OCI-LY7 (cell line): ENCODE results near the gene DUSP19. TPM values are rescaled to one million over a fixed set of nuclear protein-coding genes. Genes with fewer than 3 reads are reported as not detected.

Experiments
- BruUV-seq: library from RNA; stranded (reverse); fragments of 400-500 nt; replicated peaks from 2 replicates; lab custom pipeline; 2021; lab: Mats Ljungman, UMichigan
- CTCF ChIA-PET: fragments of 300-600 bp; sonication (Branson Sonifier 250); formaldehyde crosslinking; loops from one replicate; lab custom pipeline; 2022; ENCODE audit warnings: antibody characterized with exemption; ENCODE audit not compliant: unreplicated experiment; lab: Charles Lee
- POLR2A ChIA-PET: fragments of 300-600 bp; sonication (Branson Sonifier 250); formaldehyde crosslinking; loops from one replicate; lab custom pipeline; 2022; ENCODE audit warnings: antibody characterized with exemption; lab: Charles Lee
- DNase-seq: peaks from one replicate; pipeline ENCODE4 v3.0.0-alpha.2; 2015; ENCODE audit warnings: low spot score
- H2AFZ ChIP-seq: fragments of 200-600 bp; sonication (generic), shearing (Covaris generic); 2 replicates; pipeline ENCODE4 v1.6.1; 2014; ENCODE audit warnings: mild to moderate bottlenecking, antibody characterized with exemption, low read length, moderate library complexity
- H3K27ac ChIP-seq: fragments of 200-600 bp; sonication (generic); 2 replicates; pipeline ENCODE4 v1.5.1; 2014; ENCODE audit warnings: mixed run types, low read depth, mild to moderate bottlenecking, moderate library complexity, low read length, inconsistent platforms; ENCODE audit not compliant: poor library complexity, severe bottlenecking
- H3K36me3 ChIP-seq: fragments of 200-600 bp; sonication (generic); 2 replicates; pipeline ENCODE4 v1.6.1; 2014; ENCODE audit warnings: mild to moderate bottlenecking, antibody characterized with exemption, low read length, moderate library complexity, mixed read lengths; ENCODE audit not compliant: insufficient read depth
- H3K4me1 ChIP-seq: fragments of 200-600 bp; sonication (generic); 2 replicates; pipeline ENCODE4 v1.5.1; 2014; ENCODE audit warnings: mild to moderate bottlenecking, low read length; ENCODE audit not compliant: insufficient read depth, poor library complexity, severe bottlenecking
- H3K4me2 ChIP-seq: fragments of 200-600 bp; sonication (generic); 2 replicates; pipeline ENCODE4 v1.6.1; 2014; ENCODE audit warnings: mild to moderate bottlenecking, low read length
- H3K4me3 ChIP-seq: fragments of 200-600 bp; sonication (generic); 2 replicates; pipeline ENCODE4 v1.5.1; 2014; ENCODE audit warnings: mild to moderate bottlenecking, low read depth, low read length; ENCODE audit not compliant: poor library complexity, severe bottlenecking
- H3K79me2 ChIP-seq: fragments of 200-600 bp; sonication (generic); 2 replicates; pipeline ENCODE4 v1.6.1; 2016; ENCODE audit warnings: low read depth, mild to moderate bottlenecking, low read length, moderate library complexity, mixed read lengths; ENCODE audit not compliant: insufficient read depth
- H3K9me2 ChIP-seq: fragments of 200-600 bp; sonication (generic); 2 replicates; pipeline ENCODE4 v1.6.1; 2016; ENCODE audit warnings: mild to moderate bottlenecking, low read length, mixed read lengths; ENCODE audit not compliant: insufficient read depth
- H3K9me3 ChIP-seq: fragments of 200-600 bp; sonication (generic); 2 replicates; pipeline ENCODE4 v1.6.1; 2014; ENCODE audit warnings: mild to moderate bottlenecking, mixed run types, low read length, mixed read lengths
- H4K20me1 ChIP-seq: fragments of 200-600 bp; sonication (generic); 2 replicates; pipeline ENCODE4 v1.6.1; 2014; ENCODE audit warnings: mild to moderate bottlenecking, antibody characterized with exemption, low read length, moderate library complexity, mixed read lengths; ENCODE audit not compliant: insufficient read depth
- EZH2phosphoT487 ChIP-seq: fragments of 200-600 bp; sonication (generic); IDR thresholded peaks from 2 replicates; pipeline ENCODE4 v1.6.1; 2018; ENCODE audit warnings: low read depth, borderline replicate concordance, mild to moderate bottlenecking, mixed run types, antibody characterized with exemption, low read length, moderate library complexity, mixed read lengths
- intact Hi-C: fragments of 100-400 bp; cut with micrococcal nuclease; formaldehyde crosslinking; loops from one replicate; pipeline ENCODE4 v1.10.0; 2022; ENCODE audit not compliant: unreplicated experiment
- total RNA-seq, 2 experiments: library from RNA; depleted of rRNA in 1 of 2; stranded (reverse); fragments of >200 nt in 1 of 2; shearing (Covaris generic) in 1 of 2; gene quantifications; 2 replicates each; pipeline ENCODE4 v1.2.3, GENCODE V29; 2014 to 2022
- TF ChIP-seq, protein P1 (sequence below): fragments of 200-600 bp; sonication (generic); conservative IDR thresholded peaks from 2 replicates; pipeline ENCODE4 v1.5.1; 2014; ENCODE audit warnings: mild to moderate bottlenecking, antibody characterized with exemption, low read length, moderate library complexity, mixed read lengths

DUSP19 gene
- total RNA-seq, 2 experiments from 2014 or later, result 1.2 to 3.9 TPM

DNA sequence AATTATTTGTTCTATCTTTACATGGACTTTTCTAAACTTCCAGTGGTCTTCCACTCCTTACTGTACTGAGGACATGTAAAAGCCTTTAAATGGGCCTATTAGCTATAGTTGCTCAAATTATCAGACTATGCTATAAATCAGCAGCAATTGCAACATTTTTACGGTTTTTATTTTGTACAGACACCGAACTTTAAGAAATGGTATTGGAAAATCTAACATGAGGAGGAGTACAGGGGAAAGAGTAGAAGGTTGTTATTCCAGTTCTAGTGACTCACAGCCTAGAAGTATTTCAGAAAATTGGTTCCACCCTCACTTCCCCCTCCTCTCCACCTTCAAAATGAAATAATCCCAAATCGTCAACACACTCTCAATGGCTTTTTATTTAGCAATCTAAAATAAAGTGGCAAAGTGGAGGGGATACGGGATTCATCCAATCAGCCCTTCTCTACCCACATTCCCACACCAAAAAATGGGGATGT is 41.4 kb upstream of the DUSP19 start:
- Histone ChIP-seq H3K27ac (no peak overlapping the region), H3K79me2 (no peaks in the 10 kb centered on the region), H2AFZ (no peak overlapping the region), H3K9me3 (no peaks in the 10 kb centered on the region), H3K9me2 (no peaks in the 10 kb centered on the region), H3K4me1 (peaks cover 26% of the 10 kb centered on the region), H3K36me3 (no peaks in the 10 kb centered on the region), H3K4me2 (peak overlapping the region; percentile 22; the same call in 1 of the 2 replicates), H3K4me3 (no peak overlapping the region), H4K20me1 (peaks cover 15% of the 10 kb centered on the region; the same call in 1 of the 2 replicates)
- no peak for DNase-seq
- intact Hi-C loops, result no loop called here
- no TSS peak for BruUV-seq
- ChIA-PET POLR2A (no interaction called here), CTCF (interaction anchor here (0.5 kb wide), 1 partner anchor 1083 kb away, joined by 4 read pairs; no protein-coding TSS in a partner anchor)
- no peak for TF ChIP-seq EZH2phosphoT487
- TF ChIP-seq, protein P1, sequence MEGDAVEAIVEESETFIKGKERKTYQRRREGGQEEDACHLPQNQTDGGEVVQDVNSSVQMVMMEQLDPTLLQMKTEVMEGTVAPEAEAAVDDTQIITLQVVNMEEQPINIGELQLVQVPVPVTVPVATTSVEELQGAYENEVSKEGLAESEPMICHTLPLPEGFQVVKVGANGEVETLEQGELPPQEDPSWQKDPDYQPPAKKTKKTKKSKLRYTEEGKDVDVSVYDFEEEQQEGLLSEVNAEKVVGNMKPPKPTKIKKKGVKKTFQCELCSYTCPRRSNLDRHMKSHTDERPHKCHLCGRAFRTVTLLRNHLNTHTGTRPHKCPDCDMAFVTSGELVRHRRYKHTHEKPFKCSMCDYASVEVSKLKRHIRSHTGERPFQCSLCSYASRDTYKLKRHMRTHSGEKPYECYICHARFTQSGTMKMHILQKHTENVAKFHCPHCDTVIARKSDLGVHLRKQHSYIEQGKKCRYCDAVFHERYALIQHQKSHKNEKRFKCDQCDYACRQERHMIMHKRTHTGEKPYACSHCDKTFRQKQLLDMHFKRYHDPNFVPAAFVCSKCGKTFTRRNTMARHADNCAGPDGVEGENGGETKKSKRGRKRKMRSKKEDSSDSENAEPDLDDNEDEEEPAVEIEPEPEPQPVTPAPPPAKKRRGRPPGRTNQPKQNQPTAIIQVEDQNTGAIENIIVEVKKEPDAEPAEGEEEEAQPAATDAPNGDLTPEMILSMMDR, result no peak

DNA sequence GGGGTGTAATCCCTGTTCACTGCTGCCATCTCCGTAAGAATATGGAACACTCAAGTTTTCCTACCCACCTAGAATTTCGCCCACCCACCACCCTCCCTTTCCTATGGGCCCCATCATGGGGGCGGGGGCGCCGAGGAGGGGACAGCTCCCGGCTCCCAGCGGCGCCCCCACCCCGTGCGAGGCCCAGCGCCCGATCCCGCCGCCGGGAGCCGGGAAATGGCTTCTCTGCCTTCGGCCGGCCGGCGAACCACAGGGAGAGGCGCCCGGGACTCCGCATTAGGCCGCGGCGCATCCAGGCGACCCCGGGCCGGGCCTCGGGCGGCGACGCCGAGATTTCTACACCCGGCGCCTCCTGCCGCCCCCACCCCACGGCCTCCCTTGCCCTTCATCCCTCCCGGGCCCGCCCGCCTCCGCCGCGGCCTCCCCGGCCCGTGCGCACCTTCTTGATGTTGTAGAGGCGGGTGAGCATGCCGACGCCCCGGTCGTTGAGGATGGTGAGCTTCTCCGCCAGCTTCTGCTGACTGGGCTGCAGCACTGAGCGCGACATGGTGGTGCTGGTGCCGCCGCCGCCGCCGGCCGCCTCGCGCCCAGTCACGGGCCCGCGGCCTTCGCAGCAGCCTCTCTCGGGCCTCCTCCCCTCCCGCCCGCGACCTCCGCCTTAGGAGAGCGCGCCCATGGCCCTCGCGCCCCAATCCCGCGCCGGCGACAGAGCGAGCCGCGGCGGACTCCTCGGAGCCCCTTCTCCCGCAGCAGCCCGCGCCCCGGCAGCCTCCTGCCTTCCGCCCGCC is 40.8 kb upstream of the DUSP19 start:
- intact Hi-C loops, result no loop called here
- H3K79me2 ChIP-seq, result no peaks in the 10 kb centered on the region
- peaks cover 15% of the 10 kb centered on the region; the same call in 1 of the 2 replicates for H4K20me1 ChIP-seq
- peaks cover 26% of the 10 kb centered on the region for H3K4me1 ChIP-seq
- no peak overlapping the region for H2AFZ ChIP-seq
- TF ChIP-seq EZH2phosphoT487, result no peak
- DNase-seq, result peak; percentile 7
- H3K4me3 ChIP-seq, result peak overlapping the region; percentile 63
- no peak overlapping the region for H3K27ac ChIP-seq
- ChIA-PET CTCF (no interaction called here), POLR2A (interaction anchor here (0.6 kb wide), 1 partner anchor 469 kb away, joined by 3 read pairs; no protein-coding TSS in a partner anchor)
- no peaks in the 10 kb centered on the region for H3K36me3 ChIP-seq
- H3K9me2 ChIP-seq, result no peaks in the 10 kb centered on the region
- H3K4me2 ChIP-seq, result peak overlapping the region; percentile 78
- H3K9me3 ChIP-seq, result no peaks in the 10 kb centered on the region
- BruUV-seq, result no TSS peak

DNA sequence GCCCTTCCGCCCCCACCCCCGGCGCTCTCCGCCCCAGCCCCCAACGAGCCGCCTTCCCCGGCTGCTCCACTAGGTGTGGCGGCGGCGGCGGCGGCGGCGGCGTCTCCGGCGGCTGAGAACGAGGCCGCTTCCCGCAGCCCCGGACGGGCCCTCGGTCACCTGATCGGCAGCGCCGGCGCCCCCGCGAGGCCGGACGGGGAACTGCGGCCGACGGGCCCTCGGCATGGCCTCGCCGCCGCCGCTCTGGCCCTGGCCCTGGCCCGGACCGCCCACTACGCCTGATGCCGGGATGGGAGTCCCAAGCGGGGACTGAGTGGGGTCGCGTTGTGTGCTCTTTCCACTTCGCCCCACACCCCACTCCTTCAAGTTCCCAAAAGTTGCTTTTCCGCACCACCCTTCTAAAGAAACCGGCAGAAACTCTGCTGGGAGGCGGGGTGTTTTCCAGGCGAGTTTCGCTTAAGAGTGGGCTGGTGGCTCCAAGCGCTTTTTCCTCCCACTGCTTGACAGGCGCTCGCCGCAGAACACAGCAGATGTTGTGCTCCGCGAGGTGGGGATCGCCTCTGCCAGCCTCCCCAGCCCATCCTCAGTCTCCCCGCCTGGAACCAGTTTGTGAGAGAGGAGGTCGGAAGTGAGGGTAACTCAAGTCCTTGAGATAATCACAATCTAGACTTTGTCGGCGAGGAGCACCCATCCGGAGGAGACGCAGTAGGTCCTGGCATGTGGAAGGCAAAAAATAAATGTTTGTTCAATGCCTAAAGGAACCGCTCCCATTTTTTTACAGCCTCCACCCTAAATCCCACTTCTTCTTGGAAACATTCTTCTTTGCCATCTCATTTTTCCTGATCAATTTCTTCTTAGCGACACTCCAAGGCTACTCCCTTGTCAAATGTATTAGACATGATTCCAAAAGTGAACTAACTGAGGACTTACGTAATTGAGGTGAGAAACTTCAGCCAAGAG is 39.9 kb upstream of the DUSP19 start, which contains the start of gene NCKAP1:
Gene NCKAP1 (minus strand): TSS at position 117 of the 960 bp plus-strand sequence. CDS start 358 bp downstream, outside the sequence.
- no TSS peak for BruUV-seq
- no peak within 1 kb of the TSS for H2AFZ ChIP-seq
- no peaks in the 10 kb centered on the region for H3K9me2 ChIP-seq
- peak; percentile 66 for DNase-seq
- CTCF ChIA-PET, result no interaction called here
- H3K36me3 ChIP-seq, result no peaks in the 10 kb centered on the region
- H4K20me1 ChIP-seq, result peaks cover 15% of the 10 kb centered on the region; the same call in 1 of the 2 replicates
- TF ChIP-seq EZH2phosphoT487, result no peak
- TF ChIP-seq, protein P1, result peak; percentile 73
- H3K4me1 ChIP-seq, result peaks cover 26% of the 10 kb centered on the region
- intact Hi-C loops, result no loop called here
- peak within 1 kb of the TSS; percentile 78 for H3K4me2 ChIP-seq
- peak within 1 kb of the TSS; percentile 63 for H3K4me3 ChIP-seq
- POLR2A ChIA-PET, result interaction anchor here (0.6 to 2.1 kb wide), 3 partner anchors 40 to 470 kb away, joined by 3 to 6 read pairs (median 3); partner anchors contain the start of gene DUSP19
- no peaks in the 10 kb centered on the region for H3K9me3 ChIP-seq
- no peak within 1 kb of the TSS for H3K27ac ChIP-seq
- no peaks in the 10 kb centered on the region for H3K79me2 ChIP-seq
